HL-60 (cell line): Measurements from ENCODE around the gene LTB4R2.

Experiments used
- GABPA ChIP-seq: IDR thresholded peaks from 2 replicates; pipeline ENCODE4 v1.6.1; 2012; ENCODE audit warnings: low read depth
- POLR2AphosphoS5 ChIP-seq: IDR thresholded peaks from 2 replicates; pipeline ENCODE4 v1.6.1; 2012; ENCODE audit warnings: low read depth
- SPI1 ChIP-seq: IDR thresholded peaks from 2 replicates; pipeline ENCODE4 v1.6.1; 2012; ENCODE audit warnings: low read depth, mild to moderate bottlenecking, borderline replicate concordance
- TF ChIP-seq, protein P1 (sequence below): IDR thresholded peaks from one replicate; pipeline ENCODE4 v1.5.1; 2011; ENCODE audit warnings: low read length, control low read depth, inconsistent platforms; ENCODE audit not compliant: insufficient read depth
- TF ChIP-seq, protein P2 (sequence below): IDR thresholded peaks from 2 replicates; pipeline ENCODE4 v1.6.1; 2012; ENCODE audit warnings: low read depth; ENCODE audit not compliant: insufficient replicate concordance

- TF ChIP-seq, protein P1, sequence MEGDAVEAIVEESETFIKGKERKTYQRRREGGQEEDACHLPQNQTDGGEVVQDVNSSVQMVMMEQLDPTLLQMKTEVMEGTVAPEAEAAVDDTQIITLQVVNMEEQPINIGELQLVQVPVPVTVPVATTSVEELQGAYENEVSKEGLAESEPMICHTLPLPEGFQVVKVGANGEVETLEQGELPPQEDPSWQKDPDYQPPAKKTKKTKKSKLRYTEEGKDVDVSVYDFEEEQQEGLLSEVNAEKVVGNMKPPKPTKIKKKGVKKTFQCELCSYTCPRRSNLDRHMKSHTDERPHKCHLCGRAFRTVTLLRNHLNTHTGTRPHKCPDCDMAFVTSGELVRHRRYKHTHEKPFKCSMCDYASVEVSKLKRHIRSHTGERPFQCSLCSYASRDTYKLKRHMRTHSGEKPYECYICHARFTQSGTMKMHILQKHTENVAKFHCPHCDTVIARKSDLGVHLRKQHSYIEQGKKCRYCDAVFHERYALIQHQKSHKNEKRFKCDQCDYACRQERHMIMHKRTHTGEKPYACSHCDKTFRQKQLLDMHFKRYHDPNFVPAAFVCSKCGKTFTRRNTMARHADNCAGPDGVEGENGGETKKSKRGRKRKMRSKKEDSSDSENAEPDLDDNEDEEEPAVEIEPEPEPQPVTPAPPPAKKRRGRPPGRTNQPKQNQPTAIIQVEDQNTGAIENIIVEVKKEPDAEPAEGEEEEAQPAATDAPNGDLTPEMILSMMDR = no peak
- TF ChIP-seq POLR2AphosphoS5 (no peak), SPI1 (no peak), GABPA (no peak)
- TF ChIP-seq, protein P2, sequence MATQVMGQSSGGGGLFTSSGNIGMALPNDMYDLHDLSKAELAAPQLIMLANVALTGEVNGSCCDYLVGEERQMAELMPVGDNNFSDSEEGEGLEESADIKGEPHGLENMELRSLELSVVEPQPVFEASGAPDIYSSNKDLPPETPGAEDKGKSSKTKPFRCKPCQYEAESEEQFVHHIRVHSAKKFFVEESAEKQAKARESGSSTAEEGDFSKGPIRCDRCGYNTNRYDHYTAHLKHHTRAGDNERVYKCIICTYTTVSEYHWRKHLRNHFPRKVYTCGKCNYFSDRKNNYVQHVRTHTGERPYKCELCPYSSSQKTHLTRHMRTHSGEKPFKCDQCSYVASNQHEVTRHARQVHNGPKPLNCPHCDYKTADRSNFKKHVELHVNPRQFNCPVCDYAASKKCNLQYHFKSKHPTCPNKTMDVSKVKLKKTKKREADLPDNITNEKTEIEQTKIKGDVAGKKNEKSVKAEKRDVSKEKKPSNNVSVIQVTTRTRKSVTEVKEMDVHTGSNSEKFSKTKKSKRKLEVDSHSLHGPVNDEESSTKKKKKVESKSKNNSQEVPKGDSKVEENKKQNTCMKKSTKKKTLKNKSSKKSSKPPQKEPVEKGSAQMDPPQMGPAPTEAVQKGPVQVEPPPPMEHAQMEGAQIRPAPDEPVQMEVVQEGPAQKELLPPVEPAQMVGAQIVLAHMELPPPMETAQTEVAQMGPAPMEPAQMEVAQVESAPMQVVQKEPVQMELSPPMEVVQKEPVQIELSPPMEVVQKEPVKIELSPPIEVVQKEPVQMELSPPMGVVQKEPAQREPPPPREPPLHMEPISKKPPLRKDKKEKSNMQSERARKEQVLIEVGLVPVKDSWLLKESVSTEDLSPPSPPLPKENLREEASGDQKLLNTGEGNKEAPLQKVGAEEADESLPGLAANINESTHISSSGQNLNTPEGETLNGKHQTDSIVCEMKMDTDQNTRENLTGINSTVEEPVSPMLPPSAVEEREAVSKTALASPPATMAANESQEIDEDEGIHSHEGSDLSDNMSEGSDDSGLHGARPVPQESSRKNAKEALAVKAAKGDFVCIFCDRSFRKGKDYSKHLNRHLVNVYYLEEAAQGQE = no peak
These were observed 18.4 kb upstream of the LTB4R2 start for GRCh38 chr14:24291446-24292117.
